OCI-LY1 (cell line): ENCODE measurements around the gene METAP1.

Experiments used
- H2AFZ ChIP-seq: fragments of 200-600 bp; sonication (generic), shearing (Covaris generic); 2 replicates; pipeline ENCODE4 v1.6.0; 2014; ENCODE audit warnings: antibody characterized with exemption, mild to moderate bottlenecking, low read length
- H3F3A ChIP-seq: fragments of 200-600 bp; sonication (generic), shearing (Covaris generic); 2 replicates; pipeline ENCODE4 v1.6.0; 2014; ENCODE audit warnings: mild to moderate bottlenecking, antibody characterized with exemption, low read length, moderate library complexity; ENCODE audit not compliant: insufficient read depth
- H3K27ac ChIP-seq: fragments of 200-600 bp; sonication (generic); 2 replicates; pipeline ENCODE4 v1.5.1; 2014; ENCODE audit warnings: low read length, mixed run types, mild to moderate bottlenecking, low read depth; ENCODE audit not compliant: poor library complexity, severe bottlenecking
- H3K27me3 ChIP-seq: fragments of 200-600 bp; sonication (generic); 2 replicates; pipeline ENCODE4 v1.6.0; 2014; ENCODE audit warnings: antibody characterized with exemption, mild to moderate bottlenecking, low read length, moderate library complexity; ENCODE audit not compliant: insufficient read depth
- H3K36me3 ChIP-seq: fragments of 200-600 bp; sonication (generic); 2 replicates; pipeline ENCODE4 v1.6.1; 2014; ENCODE audit warnings: mild to moderate bottlenecking, antibody characterized with exemption, low read length, moderate library complexity, mixed read lengths; ENCODE audit not compliant: insufficient read depth
- H3K4me1 ChIP-seq: fragments of 200-600 bp; sonication (generic); 2 replicates; pipeline ENCODE4 v1.5.1; 2014; ENCODE audit warnings: mild to moderate bottlenecking, low read length, moderate library complexity; ENCODE audit not compliant: insufficient read depth, severe bottlenecking
- H3K4me2 ChIP-seq: fragments of 200-600 bp; sonication (generic), shearing (Covaris generic); 2 replicates; pipeline ENCODE4 v1.6.1; 2014; ENCODE audit warnings: low read length
- H3K4me3 ChIP-seq: fragments of 200-600 bp; sonication (generic); 2 replicates; pipeline ENCODE4 v1.5.1; 2014; ENCODE audit warnings: low read length, low read depth, mild to moderate bottlenecking, mixed read lengths; ENCODE audit not compliant: poor library complexity, severe bottlenecking
- H3K79me2 ChIP-seq: fragments of 200-600 bp; shearing (Covaris generic); 2 replicates; pipeline ENCODE4 v1.6.1; 2016; ENCODE audit warnings: mixed run types, low read length, mixed read lengths; ENCODE audit not compliant: insufficient read depth
- H3K9ac ChIP-seq: fragments of 200-600 bp; sonication (generic), shearing (Covaris generic); 2 replicates; pipeline ENCODE4 v1.6.1; 2014; ENCODE audit warnings: mild to moderate bottlenecking, low read length, mixed read lengths
- H3K9me2 ChIP-seq: fragments of 200-600 bp; sonication (generic), shearing (Covaris generic); 2 replicates; pipeline ENCODE4 v1.6.1; 2014; ENCODE audit warnings: low read depth, mild to moderate bottlenecking, low read length, mixed read lengths
- H3K9me3 ChIP-seq: fragments of 200-600 bp; shearing (Covaris generic); 2 replicates; pipeline ENCODE4 v1.6.1; 2014; ENCODE audit warnings: low read length, mixed read lengths
- H4K20me1 ChIP-seq: fragments of 200-600 bp; sonication (generic), shearing (Covaris generic); 2 replicates; pipeline ENCODE4 v1.6.0; 2016; ENCODE audit warnings: mild to moderate bottlenecking, low read length; ENCODE audit not compliant: insufficient read depth
- CTCF ChIP-seq: fragments of 200-600 bp; sonication (generic), shearing (Covaris generic); IDR thresholded peaks from 2 replicates; pipeline ENCODE4 v1.5.1; 2017; ENCODE audit warnings: mild to moderate bottlenecking, antibody characterized with exemption, low read length, moderate library complexity, mixed read lengths
- EZH2 ChIP-seq: fragments of 200-600 bp; sonication (generic), shearing (Covaris generic); IDR thresholded peaks from 2 replicates; pipeline ENCODE4 v1.8.0; 2017; ENCODE audit warnings: borderline replicate concordance, mixed run types, mild to moderate bottlenecking, antibody characterized with exemption, low read length, moderate library complexity, mixed read lengths

Gene METAP1

DNA sequence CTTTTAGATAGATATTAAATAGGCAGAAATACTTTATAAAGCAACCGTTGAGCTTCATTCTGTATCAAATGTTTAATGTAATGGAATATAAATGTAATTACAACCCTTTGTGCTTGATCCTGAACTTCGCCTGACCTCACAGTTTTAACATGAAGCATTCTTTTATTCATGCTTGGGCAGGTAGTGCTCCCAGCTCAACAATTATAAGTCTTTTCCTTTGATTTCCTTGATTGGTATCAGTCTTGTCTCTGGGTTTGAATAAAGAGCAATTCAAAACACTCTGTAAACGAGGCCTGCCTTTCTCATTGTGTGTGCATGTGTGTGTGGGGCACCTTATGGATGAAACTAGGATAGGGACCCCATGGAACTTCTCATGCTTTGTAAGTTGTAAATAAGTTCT, 6.8 kb downstream of the METAP1 start:
- Histone ChIP-seq H3K4me1 (peaks cover 3% of the 10 kb centered on the region), H3K9me2 (no peaks in the 10 kb centered on the region), H3K79me2 (peaks cover 95% of the 10 kb centered on the region), H3K9me3 (no peaks in the 10 kb centered on the region), H3K4me3 (no peak overlapping the region), H3K27ac (no peak overlapping the region), H2AFZ (no peak overlapping the region), H3F3A (no peaks in the 10 kb centered on the region), H3K27me3 (no peaks in the 10 kb centered on the region), H3K4me2 (no peak overlapping the region), H3K9ac (no peak overlapping the region), H4K20me1 (no peaks in the 10 kb centered on the region), H3K36me3 (peaks cover 27% of the 10 kb centered on the region)
- TF ChIP-seq CTCF = no peak
- no peak for TF ChIP-seq EZH2

DNA sequence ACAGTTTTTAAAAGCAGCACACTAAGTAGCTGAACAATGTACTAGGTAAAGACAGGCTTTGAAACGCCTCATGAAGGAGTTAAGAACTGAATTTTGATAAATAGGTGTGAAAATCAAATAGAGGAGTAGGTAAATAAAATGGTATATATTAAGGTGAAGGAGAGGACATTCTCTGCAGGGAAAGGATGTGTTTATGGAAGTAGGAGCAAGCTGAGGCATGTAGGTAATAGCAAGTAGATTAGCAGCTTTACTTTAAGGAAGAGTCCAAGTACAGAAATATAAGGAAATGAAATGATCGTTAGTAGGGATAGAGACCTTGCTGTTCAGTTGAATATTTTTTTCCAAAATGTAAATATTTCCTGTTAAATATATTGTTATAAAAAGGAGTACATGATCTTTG, 12.5 kb downstream of the METAP1 start:
- Histone ChIP-seq H3K4me2 (no peak overlapping the region), H4K20me1 (no peaks in the 10 kb centered on the region), H3K27me3 (no peaks in the 10 kb centered on the region), H3K9ac (no peak overlapping the region), H3K27ac (no peak overlapping the region), H3K9me3 (peaks cover 15% of the 10 kb centered on the region; the same call in 1 of the 2 replicates), H2AFZ (no peak overlapping the region), H3K4me1 (no peaks in the 10 kb centered on the region), H3K9me2 (no peaks in the 10 kb centered on the region), H3K36me3 (peaks cover 34% of the 10 kb centered on the region), H3K79me2 (peaks cover 94% of the 10 kb centered on the region), H3K4me3 (no peak overlapping the region), H3F3A (no peaks in the 10 kb centered on the region)
- TF ChIP-seq CTCF = no peak
- no peak for TF ChIP-seq EZH2

DNA sequence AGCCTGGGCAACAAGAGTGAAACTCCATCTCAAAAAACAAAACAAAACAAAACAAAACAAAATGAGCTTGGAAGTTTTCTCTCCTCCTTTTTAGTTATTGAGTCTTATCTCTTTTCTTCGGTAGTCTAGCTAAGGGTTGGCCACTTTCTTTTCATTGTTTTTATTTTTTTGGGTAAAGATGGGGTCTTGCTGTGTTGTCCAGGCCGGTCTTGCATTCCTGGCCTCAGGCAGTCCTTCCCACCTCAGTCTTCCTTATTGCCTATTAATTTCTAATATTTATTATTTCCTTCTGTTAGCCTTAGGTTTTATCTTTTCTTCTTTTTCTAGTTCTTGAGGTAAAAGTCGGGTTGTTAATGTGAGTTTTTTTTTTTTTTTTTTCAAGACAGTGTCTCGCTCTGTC, 16.4 kb downstream of the METAP1 start:
- H3K9me3 ChIP-seq = peaks cover 19% of the 10 kb centered on the region; the same call in 1 of the 2 replicates
- no peak for TF ChIP-seq CTCF
- no peak for TF ChIP-seq EZH2

More for the DNA sequence above, 16.4 kb downstream of the METAP1 start:
- Histone ChIP-seq H3K4me1 (no peaks in the 10 kb centered on the region), H4K20me1 (no peaks in the 10 kb centered on the region), H3K27ac (no peak overlapping the region), H2AFZ (no peak overlapping the region), H3K4me2 (no peak overlapping the region), H3K27me3 (no peaks in the 10 kb centered on the region), H3F3A (no peaks in the 10 kb centered on the region), H3K36me3 (peaks cover 47% of the 10 kb centered on the region), H3K9ac (no peak overlapping the region), H3K79me2 (peaks cover 96% of the 10 kb centered on the region), H3K4me3 (no peak overlapping the region), H3K9me2 (no peaks in the 10 kb centered on the region)
